NCI-H526 (cell line): ENCODE results near the gene RIPK3.

Experiments used
- DNase-seq, 2 experiments: peaks; one replicate each; lab custom pipeline; 2025; lab: John Stamatoyannopoulos, UW

RIPK3 gene

DNA sequence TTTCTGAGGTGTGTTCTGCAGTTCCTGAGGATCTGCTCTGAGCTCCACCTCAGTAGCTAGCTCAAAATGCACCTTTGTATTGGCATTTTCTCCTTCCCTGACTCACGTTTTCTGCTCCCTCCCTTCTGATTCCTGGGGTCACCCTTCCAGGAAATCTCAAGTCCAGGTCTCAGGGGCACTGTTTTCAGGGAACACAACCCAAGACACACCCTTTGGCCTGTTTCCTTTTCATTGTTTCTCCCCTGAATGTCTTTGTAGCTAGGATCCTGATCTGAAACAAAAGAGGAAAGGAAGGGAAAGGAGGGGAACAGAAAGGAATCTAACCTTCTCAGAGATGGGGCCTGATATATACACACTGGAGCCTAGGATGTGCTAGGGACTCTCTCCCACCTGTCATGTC lies 7.3 kb upstream of the RIPK3 start:
- no peak for DNase-seq

DNA sequence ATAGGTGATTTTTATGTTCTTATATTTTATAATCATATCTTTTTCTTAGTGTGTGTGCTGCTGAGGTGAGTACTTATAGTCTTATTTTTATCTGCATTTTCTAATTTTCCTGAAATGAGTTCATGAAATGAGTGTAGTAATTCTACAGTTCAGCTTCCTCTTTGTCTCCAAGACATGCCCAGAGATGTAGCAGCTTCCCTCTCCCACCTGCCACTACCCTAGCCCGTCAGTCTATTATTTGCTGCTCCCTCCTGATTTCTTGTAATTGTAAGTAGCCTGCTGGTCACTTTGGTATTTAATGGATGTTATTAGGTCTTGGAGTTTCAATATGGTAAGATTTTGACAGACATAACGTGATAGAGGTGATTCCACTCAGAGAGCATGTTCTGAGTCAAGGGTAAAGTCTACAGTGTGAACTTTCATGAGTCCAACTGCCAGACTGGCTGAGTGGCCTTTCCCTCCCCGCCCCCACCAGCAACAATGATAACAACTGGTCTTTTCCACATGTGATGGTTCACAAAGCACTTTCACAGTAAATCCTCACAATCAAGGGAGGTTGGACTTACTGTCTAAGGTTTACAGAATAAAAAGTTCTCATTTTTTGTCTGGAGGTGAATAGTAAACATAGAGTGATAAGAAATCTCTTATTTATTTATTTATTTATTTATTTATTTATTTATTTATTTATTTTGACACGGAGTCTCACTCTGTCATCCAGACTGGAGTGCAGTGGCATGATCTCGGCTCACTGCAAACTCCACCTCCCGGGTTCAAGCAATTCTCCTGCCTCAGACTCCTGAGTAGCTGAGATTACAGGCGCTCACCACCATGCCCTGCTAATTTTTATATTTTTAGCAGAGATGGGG lies 4.2 kb upstream of the RIPK3 start:
- DNase-seq = no peak

DNA sequence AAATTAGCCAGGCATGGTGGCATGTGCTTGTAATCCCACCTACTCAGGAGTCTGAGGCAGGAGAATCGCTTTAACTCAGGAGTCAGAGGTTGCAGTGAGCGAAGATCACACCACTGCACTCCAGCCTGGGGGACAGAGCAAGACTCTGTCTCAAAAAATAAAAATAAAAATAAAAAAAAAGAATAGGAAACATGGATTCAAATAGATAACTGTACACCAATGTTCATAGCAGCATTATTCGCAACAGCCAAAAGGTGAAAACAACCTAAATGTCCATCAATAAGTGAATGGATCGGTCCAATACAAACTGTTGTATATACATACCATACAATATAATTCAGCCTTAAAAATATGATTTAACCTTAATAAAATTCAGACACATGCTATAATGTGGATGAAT lies 3.1 kb upstream of the RIPK3 start:
- DNase-seq = no peak

DNA sequence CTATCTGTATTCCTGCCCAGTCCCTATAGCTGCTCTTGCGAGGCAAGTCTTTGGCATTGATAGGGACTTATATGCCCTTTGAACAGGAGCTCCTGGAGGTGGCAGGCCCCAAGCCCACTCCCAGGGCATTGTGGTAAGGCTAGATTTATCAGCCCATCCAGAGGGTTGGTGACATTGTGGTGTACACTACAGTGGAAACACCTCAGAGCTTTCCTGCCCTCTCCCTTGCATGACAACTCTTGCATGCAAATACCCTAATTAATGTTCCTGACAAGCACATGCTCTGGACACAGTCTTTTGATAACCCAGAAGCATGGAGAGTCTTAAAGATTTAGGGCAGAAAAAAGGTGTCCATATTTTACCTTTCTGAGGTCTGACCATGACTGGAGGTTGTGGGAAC lies 815 bp upstream of the RIPK3 start:
- peak in 1 of 2 experiments; percentile 23 for DNase-seq

DNA sequence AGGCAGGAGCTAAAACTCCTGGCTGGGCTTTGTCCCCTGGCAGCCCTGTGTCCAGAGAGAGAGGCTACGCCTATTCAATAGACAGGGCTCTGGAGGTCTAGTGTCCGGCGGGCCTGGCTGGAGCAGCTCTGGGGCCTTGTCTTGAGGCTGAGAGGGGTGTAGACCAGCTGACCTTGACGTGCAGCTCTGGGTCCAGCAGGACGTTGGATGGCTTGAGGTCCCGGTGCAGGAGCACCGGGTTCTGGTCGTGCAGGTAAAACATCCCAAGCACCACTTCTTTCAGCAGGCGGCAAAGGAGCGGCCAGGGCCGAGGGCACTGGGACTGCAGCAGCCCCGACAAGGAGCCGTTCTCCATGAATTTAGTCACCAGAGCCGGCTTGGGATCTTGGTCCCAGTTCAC lies 948 bp downstream of the RIPK3 start:
- no peak for DNase-seq

DNA sequence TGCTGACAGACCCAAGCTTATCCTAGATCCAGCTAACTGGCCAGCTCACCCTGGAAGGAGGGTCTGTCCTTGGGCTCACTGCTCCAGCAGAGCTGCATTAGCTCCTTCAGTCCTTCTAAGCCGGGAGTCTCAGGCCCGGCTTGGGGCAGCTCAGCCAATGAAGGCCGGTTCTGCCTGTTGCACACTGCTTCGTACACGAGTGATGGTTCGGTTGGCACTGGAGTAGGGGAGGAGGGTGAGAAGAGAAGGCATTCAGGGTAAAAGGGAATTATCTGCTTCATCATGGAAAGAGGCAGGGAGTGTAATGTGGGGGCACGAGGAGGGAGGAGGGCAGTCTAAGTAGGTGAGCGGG lies 2.0 kb downstream of the RIPK3 start:
- DNase-seq = no peak

DNA sequence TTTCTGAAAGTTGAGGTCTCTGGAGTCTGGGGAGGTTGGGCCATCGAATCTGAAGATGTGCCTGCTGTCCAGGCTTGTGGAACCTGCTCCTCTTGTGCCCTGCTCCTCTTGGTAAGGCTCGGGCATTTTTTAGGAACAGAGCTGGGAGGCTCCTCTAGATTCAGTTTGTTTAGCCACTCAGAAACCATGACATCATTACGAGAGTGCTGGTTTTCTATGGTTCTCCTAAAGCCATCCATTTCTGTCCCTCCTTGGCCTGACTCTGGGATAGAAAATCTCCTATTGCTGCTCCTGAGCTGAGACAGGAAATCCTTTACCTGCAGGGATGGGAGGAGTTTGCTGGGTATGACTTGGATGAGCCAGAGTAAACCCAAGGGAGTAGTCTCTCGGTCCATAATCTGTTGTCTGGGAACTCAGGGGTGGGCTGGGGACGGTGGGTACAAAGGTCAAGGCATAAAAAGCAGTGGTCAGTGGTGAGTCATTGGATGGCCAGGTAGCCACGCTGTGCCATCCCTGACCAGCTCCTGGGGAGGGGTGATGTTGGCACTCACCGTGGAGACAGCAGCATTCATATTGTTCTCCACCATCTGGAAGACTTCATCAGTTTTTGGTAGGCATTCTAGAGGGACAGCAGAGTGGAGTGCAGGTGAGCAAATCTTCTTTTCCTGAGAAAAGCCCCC lies 2.5 kb downstream of the RIPK3 start:
- DNase-seq = no peak

DNA sequence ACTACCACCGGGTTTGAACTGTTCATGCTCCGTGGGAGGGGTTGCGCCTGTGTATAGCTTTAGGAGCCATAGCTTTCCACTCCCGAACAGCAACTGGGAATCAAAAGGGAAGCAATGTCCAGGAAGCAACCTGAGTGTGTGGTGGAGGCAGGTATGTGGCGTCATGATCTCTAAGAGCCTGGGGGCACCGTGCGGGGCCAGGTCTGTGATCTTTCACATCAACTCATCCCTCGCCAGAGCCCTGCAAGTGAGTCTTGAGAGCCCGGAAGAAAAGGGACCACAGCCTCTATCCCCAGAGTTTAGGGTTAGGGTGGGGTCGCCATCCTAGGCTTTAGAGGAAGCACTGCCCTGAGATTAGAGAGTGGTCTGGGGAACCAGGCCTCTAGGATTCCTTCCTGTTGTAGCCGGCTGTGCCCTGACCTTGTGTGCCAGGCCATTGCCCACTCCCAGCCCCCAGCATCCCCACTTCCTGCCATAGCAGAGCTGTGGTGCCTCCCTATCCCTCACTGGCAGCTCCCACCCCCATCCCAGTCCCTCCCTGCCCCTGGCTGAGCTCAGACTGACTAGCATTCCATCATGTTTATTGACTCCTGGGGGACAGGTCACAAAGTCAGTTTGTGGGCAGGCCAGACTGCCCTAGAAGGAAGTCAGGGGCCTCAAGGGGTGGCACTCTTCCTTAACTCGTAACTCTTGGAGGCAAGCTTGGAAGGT lies 4.2 kb downstream of the RIPK3 start:
- no peak for DNase-seq

DNA sequence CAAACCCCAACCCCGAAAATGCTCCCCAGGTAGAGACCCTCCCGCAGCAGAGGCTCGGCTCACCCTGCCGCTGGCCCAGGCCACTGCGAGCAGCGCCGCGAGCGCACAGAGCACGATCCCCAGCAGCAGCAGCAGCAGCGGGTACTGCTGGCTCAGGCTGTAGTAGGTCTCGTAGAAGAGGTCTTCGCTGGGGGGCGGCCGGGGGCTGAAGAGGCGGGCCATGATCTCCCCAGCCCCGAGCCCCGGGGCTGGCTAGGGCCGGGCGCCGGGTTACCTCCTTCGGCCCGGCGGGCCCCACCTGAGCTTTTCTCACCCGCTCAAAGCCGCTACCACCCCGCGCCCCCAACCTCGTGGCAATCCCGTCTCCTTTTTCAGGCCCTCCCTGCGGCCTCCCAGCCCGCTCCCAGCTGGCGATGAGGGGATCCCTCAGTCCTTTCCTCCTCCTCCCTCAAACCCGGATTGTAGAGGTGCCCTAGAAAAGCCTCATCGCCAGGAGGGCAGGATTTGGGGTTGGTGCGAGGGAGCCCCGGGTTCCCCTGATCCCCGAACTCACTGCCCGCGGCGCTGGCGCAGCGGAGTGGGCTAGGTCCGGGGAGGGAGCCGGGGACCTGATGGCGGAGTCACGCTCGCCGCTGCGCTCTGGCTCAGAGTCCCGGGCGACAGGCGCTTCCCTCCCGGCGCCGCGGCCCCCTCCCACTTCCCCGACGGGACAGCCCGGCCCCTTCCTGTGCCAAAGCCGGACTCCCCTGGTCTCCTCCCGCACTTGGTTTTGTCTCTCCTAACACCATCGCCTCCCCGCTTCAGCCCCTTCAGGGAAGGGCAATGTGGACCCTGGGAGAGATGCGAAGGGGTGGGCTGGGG lies 5.1 kb downstream of the RIPK3 start, which contains the start of gene ADCY4:
ADCY4 (minus strand) TSS at position 641 of the 861 bp plus-strand sequence; CDS start at position 222, 419 bp downstream.
- DNase-seq = no peak

DNA sequence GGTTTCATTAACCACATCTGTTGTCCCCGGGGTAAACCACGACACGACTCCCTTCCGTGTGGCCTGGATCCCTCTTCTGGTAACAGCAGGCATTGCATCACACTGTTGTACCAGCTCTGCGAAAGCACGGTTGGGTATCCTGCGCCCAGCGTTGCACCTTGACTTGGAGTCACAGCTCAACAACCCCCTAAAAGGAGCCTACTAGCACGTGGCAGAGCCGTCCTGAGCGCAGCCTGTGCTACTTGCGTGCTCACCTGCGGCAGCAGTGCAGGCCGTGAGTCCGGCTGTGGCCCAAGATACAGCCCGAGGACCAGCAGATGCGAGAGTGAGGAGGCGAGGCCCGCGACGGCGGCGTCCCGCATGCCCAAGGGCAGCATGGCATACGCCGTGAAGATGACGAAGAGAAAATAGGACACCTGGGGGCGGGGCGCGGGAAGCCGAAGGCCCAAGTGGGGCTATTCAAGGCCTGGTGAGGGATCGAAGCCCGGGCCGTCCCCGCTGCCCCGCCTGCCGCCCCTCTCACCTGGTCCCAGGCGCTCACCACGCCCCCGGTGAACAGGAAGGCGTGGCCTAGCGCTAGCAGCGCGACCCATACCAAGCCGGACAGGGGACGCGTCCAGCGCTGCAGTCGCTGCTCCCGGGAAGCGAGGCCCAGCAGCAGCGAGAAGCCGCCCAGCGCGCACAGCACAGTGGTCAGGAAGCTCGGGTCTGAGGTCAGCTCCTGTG lies 7.4 kb downstream of the RIPK3 start:
- peak; percentile 41 to 80 for DNase-seq

DNA sequence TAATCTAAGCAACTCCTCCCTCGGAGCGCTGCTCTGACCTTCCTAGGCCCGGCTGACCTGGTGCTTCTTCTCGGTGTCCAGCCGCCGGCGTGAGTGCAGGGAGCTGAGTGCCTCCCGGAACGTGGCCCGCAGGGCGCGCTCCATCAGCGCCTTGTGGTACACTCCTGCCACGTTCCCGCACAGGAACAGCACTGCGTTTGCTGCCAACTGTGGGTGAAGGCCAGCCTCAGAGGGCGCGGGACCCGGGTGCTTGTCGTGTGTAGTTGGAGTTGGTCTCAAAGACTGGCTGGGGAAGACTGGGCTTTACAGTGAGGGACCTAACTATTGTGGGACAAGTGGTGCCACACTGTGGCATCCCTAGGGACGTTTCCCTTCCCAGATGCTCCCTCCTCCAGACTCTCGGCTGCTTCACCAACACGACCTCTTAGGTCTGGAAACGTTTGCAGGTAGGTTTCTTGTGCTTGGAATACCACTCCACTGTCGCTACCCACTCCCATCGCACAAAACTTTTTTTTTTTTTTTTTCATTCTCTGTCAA lies 8.0 kb downstream of the RIPK3 start:
- no peak for DNase-seq

DNA sequence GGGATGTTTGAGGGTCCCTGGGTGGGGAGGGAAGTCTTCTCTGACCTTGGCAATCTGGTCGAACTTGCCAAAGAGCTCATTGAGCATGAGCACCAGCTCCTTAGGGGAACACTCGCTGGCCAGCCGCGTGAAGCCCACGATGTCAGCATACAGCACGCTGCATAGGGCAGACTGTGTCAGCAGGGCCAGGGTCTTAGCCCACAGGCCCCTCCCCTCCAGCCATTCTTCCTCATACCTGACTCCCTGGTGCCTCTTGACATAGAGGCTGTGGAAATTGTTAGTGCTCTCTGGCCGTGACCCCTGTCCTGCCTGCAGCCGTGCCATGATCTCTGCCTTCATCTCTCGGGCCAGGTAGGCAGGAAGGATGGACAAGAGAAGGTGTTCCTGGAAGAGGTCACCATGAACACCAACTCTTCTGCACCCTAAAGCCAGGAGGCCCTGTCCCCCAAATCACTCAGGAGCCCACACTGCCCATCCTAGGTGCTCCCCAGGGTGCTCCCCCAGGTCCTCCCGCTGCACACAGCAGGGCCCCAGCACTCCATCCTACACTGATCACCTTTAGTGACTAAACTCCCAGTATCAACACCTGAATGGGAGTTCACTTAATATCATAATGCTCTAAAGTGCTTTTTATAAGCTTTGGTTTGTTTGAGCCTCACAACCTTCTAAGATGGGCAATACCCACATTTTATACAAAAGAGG lies 8.7 kb downstream of the RIPK3 start:
- DNase-seq = no peak

DNA sequence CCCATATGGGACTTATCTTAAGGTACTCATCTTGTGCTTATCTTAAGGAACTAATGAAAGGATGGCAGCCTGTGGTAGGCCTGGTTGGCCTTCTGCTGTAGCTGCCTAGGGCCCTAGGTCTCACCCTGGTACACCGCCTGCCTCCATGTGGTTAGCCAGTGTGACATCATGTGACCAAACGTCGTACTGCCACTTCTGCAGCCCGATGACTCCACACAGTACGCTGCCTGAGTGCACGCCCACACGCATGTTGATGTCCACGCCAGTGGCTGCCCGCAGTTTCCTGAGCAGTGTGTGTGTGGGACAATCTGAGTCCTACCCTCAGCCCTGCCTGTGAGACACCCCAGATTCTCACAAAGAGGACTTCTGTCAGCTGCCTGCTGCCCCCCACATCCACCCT lies 10.1 kb downstream of the RIPK3 start:
- DNase-seq = no peak

DNA sequence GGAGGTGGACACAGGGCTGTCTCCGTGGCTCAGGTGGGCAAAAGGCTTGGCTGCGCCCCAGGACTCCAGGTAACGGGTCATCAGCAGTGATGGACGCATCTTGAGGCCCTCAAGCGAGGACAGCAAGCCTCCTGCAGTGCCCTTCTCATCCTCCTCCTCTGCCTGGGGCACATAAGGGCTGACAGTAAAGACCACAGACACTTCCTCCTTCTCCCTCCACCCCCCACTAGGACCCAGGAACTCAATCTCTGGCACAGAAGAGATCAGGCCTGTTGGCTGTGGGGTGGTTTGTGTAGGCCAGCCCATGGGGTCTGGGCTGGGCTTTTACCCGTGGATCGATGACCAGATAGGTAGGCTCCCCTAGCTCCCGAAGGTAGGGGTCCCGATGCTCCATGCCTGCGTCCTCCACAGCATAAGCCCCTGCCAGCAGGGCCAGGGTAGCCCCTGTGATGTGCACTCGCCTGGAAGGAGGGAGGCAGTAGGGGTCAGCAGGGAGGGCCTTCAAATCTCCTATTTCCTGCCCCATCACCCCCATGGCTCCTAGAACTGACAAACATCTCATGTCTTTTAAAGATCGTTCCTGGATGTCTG lies 10.6 kb downstream of the RIPK3 start:
- no peak for DNase-seq

DNA sequence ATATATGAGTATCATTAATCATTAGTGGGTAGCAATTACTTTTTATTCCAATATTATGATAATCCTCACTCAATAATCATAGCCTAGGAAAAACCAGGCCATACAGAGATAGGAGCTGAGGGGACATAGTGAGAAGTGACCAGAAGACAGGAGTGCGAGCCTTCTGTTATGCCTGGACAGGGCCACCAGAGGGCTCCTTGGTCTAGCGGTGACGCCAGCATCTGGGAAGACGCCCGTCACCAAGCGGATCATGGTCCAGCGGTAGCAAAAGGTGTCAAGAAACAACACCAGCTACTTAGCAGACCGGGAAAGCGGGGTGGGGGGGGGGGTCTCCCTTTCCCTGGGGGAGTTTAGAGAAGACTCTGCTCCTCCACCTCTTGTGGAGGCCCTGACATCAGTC lies 11.9 kb downstream of the RIPK3 start:
- peak in 1 of 2 experiments; percentile 27 for DNase-seq

DNA sequence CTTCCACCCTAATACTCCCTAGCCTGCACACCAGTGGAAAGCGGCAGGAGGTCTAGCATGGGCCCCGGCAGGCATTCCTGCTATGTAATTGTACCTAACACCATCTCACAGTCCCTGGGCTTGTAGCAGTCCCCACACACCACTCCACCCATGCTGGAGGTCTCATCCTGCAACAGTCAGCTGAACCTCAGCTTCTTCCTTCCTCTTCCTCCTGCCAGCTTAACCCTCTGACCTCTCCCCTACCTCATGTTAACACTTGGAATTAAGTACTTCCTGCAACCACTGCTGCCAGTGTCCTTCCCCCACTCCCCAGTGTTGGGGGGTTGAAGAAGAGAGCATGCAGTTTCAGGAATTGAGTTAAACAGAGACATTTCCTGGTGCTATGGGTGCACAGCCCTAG lies 12.5 kb downstream of the RIPK3 start:
- no peak for DNase-seq

DNA sequence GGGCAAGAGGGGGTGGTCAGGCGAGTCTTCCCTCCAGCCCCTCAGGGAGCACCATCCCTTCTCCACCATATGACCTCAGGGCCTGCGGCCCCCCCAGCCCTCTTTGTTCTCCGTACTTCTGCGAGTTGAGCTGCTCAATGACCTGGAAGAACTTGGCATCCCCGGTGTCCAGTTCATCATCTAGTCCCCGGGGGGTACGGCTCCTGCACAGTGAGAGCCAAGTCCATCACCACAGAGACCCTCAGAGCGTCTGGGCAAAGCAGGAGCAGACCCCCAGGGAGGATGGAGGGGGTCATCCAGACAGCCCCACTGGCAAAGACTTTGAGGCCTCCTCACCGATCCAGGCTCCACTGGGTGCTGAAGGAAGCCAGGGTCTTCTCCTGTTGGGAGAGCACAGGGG lies 13.8 kb downstream of the RIPK3 start:
- no peak for DNase-seq

DNA sequence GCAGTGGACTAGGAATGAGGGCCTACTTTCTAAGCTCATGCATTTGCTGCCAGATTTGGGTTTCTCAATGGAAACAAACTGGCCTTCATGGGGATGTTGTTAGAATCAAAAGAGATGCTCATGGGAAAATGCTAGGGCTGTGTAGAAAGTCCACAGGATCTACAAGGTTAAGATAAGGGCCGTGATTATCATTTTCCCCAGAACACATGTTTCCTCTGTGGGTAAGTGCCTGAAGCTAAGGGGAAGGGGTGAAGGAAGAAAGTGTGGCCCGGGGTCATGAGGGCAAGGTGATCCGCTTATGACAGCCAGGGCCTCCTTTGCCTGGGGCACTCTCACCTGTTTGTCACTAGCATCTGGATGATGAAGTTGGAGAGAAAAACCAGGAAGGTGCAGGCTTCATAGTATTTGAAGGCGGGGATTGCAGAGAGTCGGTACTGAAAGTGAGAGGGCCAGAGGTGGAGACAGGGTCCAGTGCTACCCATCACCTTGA lies 14.7 kb downstream of the RIPK3 start:
- DNase-seq = no peak

DNA sequence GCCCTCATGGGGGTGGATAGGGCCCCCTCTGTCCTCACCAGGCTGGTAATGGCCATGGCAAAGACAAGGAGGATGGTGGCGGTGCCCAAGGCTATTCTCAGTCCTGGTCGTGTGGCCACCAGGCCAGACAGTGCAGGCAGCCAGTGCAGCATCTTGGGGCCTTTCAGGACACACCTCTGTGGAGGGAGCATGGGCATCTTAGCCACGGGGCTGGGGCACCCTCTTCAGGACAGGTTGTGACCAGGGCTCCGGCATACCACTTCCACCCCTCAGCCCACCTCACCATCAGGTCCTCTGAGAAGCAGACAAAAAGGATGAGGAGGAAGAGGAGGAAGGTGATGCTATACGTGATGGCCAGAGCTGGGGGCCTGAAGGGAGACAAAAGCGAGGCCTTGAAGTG lies 15.8 kb downstream of the RIPK3 start:
- DNase-seq = no peak

DNA sequence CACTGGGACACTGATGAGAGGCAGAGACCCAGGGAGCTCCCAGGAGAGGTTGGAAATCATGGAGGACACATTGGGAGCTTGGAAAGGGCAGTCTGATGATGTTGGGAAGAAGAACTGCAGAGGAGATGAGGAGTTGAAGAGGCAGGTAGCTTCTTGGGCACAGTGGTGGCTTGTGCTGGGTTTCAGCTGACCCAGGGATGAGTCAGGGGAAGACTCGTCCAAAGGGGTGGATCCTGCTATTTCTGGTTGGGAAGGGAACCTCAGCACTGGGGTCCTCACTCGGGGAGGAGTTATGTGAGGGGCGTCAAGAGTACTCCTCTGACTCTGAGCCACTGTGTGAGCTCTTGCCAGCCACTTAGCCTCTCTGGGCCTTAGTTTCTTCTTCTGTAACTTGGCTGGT lies 16.4 kb downstream of the RIPK3 start:
- no peak for DNase-seq
